Heart right ventricle (tissue), 16 donors: ENCODE measurements around the gene ATCAY. TPM values are rescaled to one million over a fixed set of nuclear protein-coding genes. Genes with fewer than 3 reads are reported as not detected.
"Not testable (repeated sequence)": the region's sequence is repeated elsewhere in the genome, so short reads cannot be mapped to it uniquely, and the experiment has no call there.

Experiments used
- ATAC-seq, 8 donors: fragments of 200-7000 bp; cut with Tn5 transposase; one replicate each; pipeline ENCODE4 v1.9.1; 2020; ENCODE audit warnings: mild to moderate bottlenecking in 8 of 8, moderate library complexity in 8 of 8, moderate number of reproducible peaks in 1 of 8
- DNase-seq, 2 donors: peaks; one replicate each; pipeline ENCODE4 v3.0.0-alpha.2; 2020
- H3K27ac ChIP-seq, 10 donors: fragments of 200-600 bp; sonication (generic) in 2 of 10; one replicate each; pipeline versions ENCODE4 v1.5.0 to v1.8.0; 2020 to 2022; ENCODE audit warnings: mild to moderate bottlenecking in 3 of 10
- H3K27me3 ChIP-seq, 7 donors: fragments of 200-600 bp; one replicate each; pipeline ENCODE4 v1.8.0; 2021 to 2022; ENCODE audit warnings: mild to moderate bottlenecking in 2 of 7
- H3K36me3 ChIP-seq, 9 donors: fragments of 200-600 bp; sonication (generic) in 1 of 9; one replicate each; pipeline versions ENCODE4 v1.5.0 to v1.8.0; 2020 to 2022; ENCODE audit warnings: mild to moderate bottlenecking in 2 of 9
- H3K4me1 ChIP-seq, 9 donors: fragments of 200-600 bp; sonication (generic) in 1 of 9; one replicate each; pipeline versions ENCODE4 v1.5.0 to v1.8.0; 2020 to 2022; ENCODE audit warnings: mild to moderate bottlenecking in 4 of 9
- H3K4me3 ChIP-seq, 10 donors: fragments of 200-600 bp; sonication (generic) in 2 of 10; one replicate each; pipeline versions ENCODE4 v1.5.0 to v1.8.0; 2020 to 2022; ENCODE audit warnings: mild to moderate bottlenecking in 7 of 10, moderate library complexity in 2 of 10
- H3K9me3 ChIP-seq, 11 donors: fragments of 200-600 bp in 10 of 11; sonication (generic) in 2 of 11; one replicate each; pipeline versions ENCODE4 v1.5.0 to v1.8.0; 2013 to 2022; ENCODE audit warnings: mild to moderate bottlenecking in 2 of 11, control low read depth in 1 of 11, moderate library complexity in 1 of 11
- CTCF ChIP-seq, 9 donors: fragments of 200-600 bp; sonication (generic) in 2 of 9; IDR thresholded peaks; one replicate each; pipeline versions ENCODE4 v1.5.0 to v1.8.0; 2021 to 2022; ENCODE audit warnings: antibody characterized with exemption in 9 of 9, mild to moderate bottlenecking in 5 of 9, moderate library complexity in 1 of 9
- WGBS, 2 donors: extraction: QIAGEN DNeasy Blood & Tissue Kit; methylation state at CpG; one replicate each; pipeline ENCODE4 v1.1.7; 2013; ENCODE audit warnings: inconsistent platforms in 1 of 2; 5-methylcytosine and 5-hydroxymethylcytosine counted together
- intact Hi-C, 10 donors: fragments of 100-400 bp; cut with DNase I; formaldehyde crosslinking; loops; one replicate each; pipeline versions ENCODE4 v1.11.1 to v1.14.2; 2022
- polyA plus RNA-seq, 2 donors: library from polyadenylated mRNA; stranded (reverse); fragments of 200-250 nt; gene quantifications; one replicate each; pipeline ENCODE4 v1.2.3, GENCODE V29; 2013
- total RNA-seq, 10 donors: library from RNA; stranded (reverse); fragmentation: NEBNext Ultra II Directional in 3 of 10; extraction: Animal tissue kit (Norgen Biotek cat#: 25700) in 3 of 10; gene quantifications; one replicate each; pipeline versions ENCODE4 v1.2.1 to v1.2.4, GENCODE V29; 2021 to 2023
- donor health status: Arrhythmogenic right ventricular cardiomyopathy.
- donor health status: ischemic (EF 13 %, LVEDD 7.1; RV severe dilation, severe dysfunction).
- donor health status: healthy with polysubstance abuse.
- donor health status: DM: no; HTN: yes; CAD: no.
- donor health status: DM: no; HTN: no; CAD: no.
- donor health status: ischemic (EF 25% LVEDD 6.9; RV normal size, moderate dysfunction).
- donor health status: ischemic (EF 25% LVEDD 5.7; RV mildly dilated, moderate dysfunction).
- donor health status: healthy.
- donor health status: DM: yes; HTN: yes; CAD: no.
- donor health status: Ischemic cardiomyopathy.
- donor health status: ischemic (EF 35%, LVEDD 5.7; RV mildly dilated, moderate dysfunction).
- donor health status: nonischemic (EF 11% LVEDD 7.7; RV severe dilation, severe dysfunction).
- donor health status: DM: yes; HTN: yes; CAD: no.
- donor health status: PGD.
- donor health status: ischemic (EF 29% LVEDD 5.4; RV normal size, mild dysfunction).
- donor health status: nonischemic (EF 23%, LVEDD 6.1; RV moderate dilation, normal function).

Gene ATCAY
- total and polyA plus RNA-seq, 12 donors, result not detected

- peak overlapping the region; percentile 68 to 98 (median 93) for H3K27ac ChIP-seq
- no peak for DNase-seq
Measured at GRCh38 chr19:3949294-3949693, 68.8 kb downstream of the ATCAY start.

GRCh38 chr19:3949997-3950859, 69.7 kb downstream of the ATCAY start:
- Histone ChIP-seq H3K9me3 (no peaks in the 10 kb centered on the region), H3K36me3 (peaks cover 0 to 10% (median 0%) of the 10 kb centered on the region in 9 donors), H3K27me3 (no peaks in the 10 kb centered on the region), H3K27ac (peak overlapping the region; percentile 68 to 98 (median 93)), H3K4me3 (peak overlapping the region; percentile 27 to 60 (median 48)), H3K4me1 (peaks cover 6 to 58% (median 34%) of the 10 kb centered on the region in 9 donors)
- TF ChIP-seq CTCF (IDR thresholded peaks at IDR 0.05), result no peak
- DNase-seq, result no peak
- peak; percentile 11 to 42 (median 35) for ATAC-seq
- WGBS, 2 donors, result 26 to 36% methylated on average over 20 of the region's 20 CpGs
- intact Hi-C loops, result loop anchor here in 4 of 10 donors (2.0 to 10.0 kb wide), 2 partner anchors 19 to 185 kb away; partner anchors contain the start of genes APBA3 (in 1 of the 4) and MRPL54 (in 1 of the 4)

More at GRCh38 chr19:3949294-3949693, 68.8 kb downstream of the ATCAY start:
- peaks cover 0 to 12% (median 0%) of the 10 kb centered on the region in 9 donors for H3K36me3 ChIP-seq
- no peak for TF ChIP-seq CTCF (IDR thresholded peaks at IDR 0.05)
- intact Hi-C loops, result no loop called here
- no peaks in the 10 kb centered on the region for H3K9me3 ChIP-seq
- peaks cover 6 to 53% (median 33%) of the 10 kb centered on the region in 9 donors for H3K4me1 ChIP-seq
- no peaks in the 10 kb centered on the region for H3K27me3 ChIP-seq
- ATAC-seq, result peak in 1 of 8 donors; percentile 3
- 63 to 66% methylated on average over 11 of the region's 11 CpGs for WGBS, 2 donors
- H3K4me3 ChIP-seq, result peak overlapping the region in 6 of 10 donors; percentile 36 to 60 (median 49)

- peaks cover 6 to 55% (median 34%) of the 10 kb centered on the region in 9 donors for H3K4me1 ChIP-seq
- DNase-seq (peak; percentile 64 to 76), ATAC-seq (peak; percentile 26 to 84 (median 76))
- TF ChIP-seq CTCF (IDR thresholded peaks at IDR 0.05), result no peak
- H3K4me3 ChIP-seq, result peak overlapping the region; percentile 27 to 60 (median 48)
- WGBS, 2 donors, result 17 to 22% methylated on average over 41 of the region's 41 CpGs
- H3K36me3 ChIP-seq, result peaks cover 0 to 15% (median 0%) of the 10 kb centered on the region in 9 donors
- no peaks in the 10 kb centered on the region for H3K9me3 ChIP-seq
- H3K27me3 ChIP-seq, result no peaks in the 10 kb centered on the region
- intact Hi-C loops, result loop anchor here in 4 of 10 donors (2.0 to 10.0 kb wide), 2 partner anchors 18 to 186 kb away; partner anchors contain the start of genes APBA3 (in 1 of the 4) and MRPL54 (in 1 of the 4)
- H3K27ac ChIP-seq, result peak overlapping the region; percentile 68 to 98 (median 93)
Measured at GRCh38 chr19:3950871-3951861, 70.7 kb downstream of the ATCAY start.

GRCh38 chr19:3952755-3953276, 72.3 kb downstream of the ATCAY start:
- peaks cover 6 to 55% (median 34%) of the 10 kb centered on the region in 9 donors for H3K4me1 ChIP-seq
- WGBS, 2 donors, result 68 to 70% methylated on average over 9 of the region's 9 CpGs
- intact Hi-C loops, result loop anchor here in 1 of 10 donors (10.0 kb wide), 1 partner anchor 188 kb away; the partner anchor contains the start of genes APBA3 and MRPL54

More at GRCh38 chr19:3952755-3953276, 72.3 kb downstream of the ATCAY start:
- H3K9me3 ChIP-seq, DNase-seq, H3K27me3 ChIP-seq, H3K4me3 ChIP-seq, ATAC-seq: not testable (repeated sequence)
- Histone ChIP-seq H3K36me3 (peaks cover 0 to 26% (median 0%) of the 10 kb centered on the region in 9 donors), H3K27ac (peak overlapping the region; percentile 10 to 97 (median 92))
